K562 (cell line): ENCODE data around the gene DPPA2. TPM values are rescaled to one million over a fixed set of nuclear protein-coding genes. Genes with fewer than 3 reads are reported as not detected.

Source experiments
- ATAC-seq: fragments of 200-7000 bp; cut with Tn5 transposase; 3 replicates; pipeline ENCODE4 v1.9.1; 2020; ENCODE audit warnings: moderate library complexity
- BruUV-seq: library from RNA; stranded (reverse); fragments of 400-500 nt; replicated peaks from 2 replicates; lab custom pipeline; 2021; lab: Mats Ljungman, UMichigan
- CTCF ChIA-PET: fragments of 300-600 bp; formaldehyde crosslinking; extraction: SDS; loops from one replicate; lab custom pipeline; 2021; ENCODE audit warnings: low intra/inter-chr PET ratio; lab: Yijun Ruan, JAX
- POLR2A ChIA-PET: fragments of 300-600, 350-650 bp; sonication (Branson Sonifier 250); formaldehyde crosslinking; extraction: SDS; loops from one replicate; lab custom pipeline; 2021; ENCODE audit warnings: antibody characterized with exemption, inconsistent platforms; lab: Yijun Ruan, JAX
- DNase-seq, 4 experiments: peaks; one replicate each; pipeline versions ENCODE4 v3.0.0 to v3.0.0-alpha.2; 2011 to 2018; ENCODE audit warnings: low spot score in 3 of 4, mixed read lengths in 3 of 4; ENCODE audit errors: extremely low read depth in 1 of 4
- FAIRE-seq: peaks from 2 replicates; lab custom pipeline; 2011; peaks lifted over from hg19 to GRCh38; lab: Jason Lieb, UNC
- H2AFZ ChIP-seq: 2 replicates; pipeline ENCODE4 v1.6.0; 2011; ENCODE audit warnings: low read depth, low read length, control low read depth, inconsistent platforms
- H3K27ac ChIP-seq: fragments of 200-600 bp; 3 replicates; pipeline ENCODE4 v1.8.0; 2011; ENCODE audit warnings: low read depth, mild to moderate bottlenecking, control low read depth, inconsistent platforms, low read length, moderate library complexity, mixed read lengths; ENCODE audit errors: extremely low read depth
- H3K27me3 ChIP-seq, 2 experiments: fragments of 300-600 bp in 1 of 2; 2 replicates in 1 of 2; 3 replicates in 1 of 2; pipeline versions ENCODE4 v1.6.0 to v1.8.0; 2011; ENCODE audit warnings: inconsistent platforms in 2 of 2, low read length in 2 of 2, mild to moderate bottlenecking in 1 of 2, mixed read lengths in 1 of 2, moderate library complexity in 1 of 2; ENCODE audit not compliant: control insufficient read depth in 2 of 2, insufficient read depth in 2 of 2
- H3K36me3 ChIP-seq: fragments of 300-600 bp; 3 replicates; pipeline ENCODE4 v1.8.0; 2011; ENCODE audit warnings: mild to moderate bottlenecking, low read length, inconsistent platforms; ENCODE audit not compliant: control insufficient read depth, insufficient read depth
- H3K4me1 ChIP-seq, 2 experiments: fragments of 200-600 bp in 1 of 2; replicated peaks in 1 of 2; 2 replicates in 1 of 2; 3 replicates in 1 of 2; pipeline versions ENCODE4 v1.5.1 to v1.8.0; 2011; ENCODE audit warnings: inconsistent platforms in 2 of 2, low read length in 2 of 2, mild to moderate bottlenecking in 1 of 2, mixed read lengths in 1 of 2, moderate library complexity in 1 of 2; ENCODE audit not compliant: control insufficient read depth in 2 of 2, insufficient read depth in 2 of 2
- H3K4me2 ChIP-seq: 2 replicates; pipeline ENCODE4 v1.6.1; 2011; ENCODE audit warnings: low read length, control low read depth, inconsistent platforms, mixed read lengths; ENCODE audit not compliant: insufficient read depth
- H3K4me3 ChIP-seq: fragments of 200-600 bp; sonication (generic), shearing (Covaris generic); 2 replicates; pipeline ENCODE4 v1.5.1; 2016; ENCODE audit warnings: control low read depth, inconsistent platforms
- H3K79me2 ChIP-seq: fragments of 200-600 bp; 3 replicates; pipeline ENCODE4 v1.8.0; 2011; ENCODE audit warnings: low read length, inconsistent platforms; ENCODE audit not compliant: control insufficient read depth, insufficient read depth
- H3K9ac ChIP-seq, 2 experiments: 2 replicates each; pipeline versions ENCODE4 v1.6.0 to v1.6.1; 2011; ENCODE audit warnings: low read depth in 2 of 2, low read length in 2 of 2, control low read depth in 1 of 2, inconsistent platforms in 1 of 2, mild to moderate bottlenecking in 1 of 2, mixed read lengths in 1 of 2; ENCODE audit not compliant: insufficient read depth in 1 of 2
- H3K9me1 ChIP-seq: one replicate; pipeline ENCODE4 v1.6.0; 2011; ENCODE audit warnings: inconsistent platforms, mild to moderate bottlenecking, low read length, moderate library complexity; ENCODE audit not compliant: control insufficient read depth, insufficient read depth
- H3K9me3 ChIP-seq: replicated peaks from 2 replicates; pipeline ENCODE4 v1.5.1; 2011; ENCODE audit warnings: low read depth, low read length, inconsistent platforms; ENCODE audit not compliant: control insufficient read depth, insufficient read depth
- H4K20me1 ChIP-seq: replicated peaks from 2 replicates; pipeline ENCODE4 v1.6.1; 2011; ENCODE audit warnings: low read length, inconsistent platforms, mixed read lengths; ENCODE audit not compliant: control insufficient read depth, insufficient read depth
- KLF16 ChIP-seq: IDR thresholded peaks from 2 replicates; pipeline ENCODE4 v1.6.1; 2016; ENCODE audit warnings: antibody characterized with exemption
- NEUROD1 ChIP-seq: fragments of 150-350 bp; IDR thresholded peaks from 2 replicates; pipeline ENCODE4 v1.6.1; 2014; ENCODE audit warnings: borderline replicate concordance, low read length, low read depth; ENCODE audit not compliant: partially characterized antibody
- NFYB ChIP-seq: IDR thresholded peaks from 2 replicates; pipeline ENCODE4 v1.6.1; 2011; ENCODE audit warnings: mild to moderate bottlenecking, moderate library complexity; ENCODE audit not compliant: insufficient read length; ENCODE audit errors: extremely low read depth
- POLR2H ChIP-seq: IDR thresholded peaks from 2 replicates; pipeline ENCODE4 v1.6.1; 2016; ENCODE audit warnings: missing genetic modification characterization, low read depth, mild to moderate bottlenecking, control low read depth, missing compliant biosample characterization, moderate library complexity
- RBM22 ChIP-seq: fragments of 200-400 bp; formaldehyde crosslinking; IDR thresholded peaks from 2 replicates; pipeline ENCODE4 v1.6.1; 2018; ENCODE audit warnings: low read length, low read depth; ENCODE audit not compliant: poor library complexity, severe bottlenecking
- SMAD1 ChIP-seq: fragments of 150-350 bp; IDR thresholded peaks from 2 replicates; pipeline ENCODE4 v1.6.1; 2014; ENCODE audit warnings: low read length, low read depth; ENCODE audit not compliant: partially characterized antibody
- SMARCB1 ChIP-seq: IDR thresholded peaks from 2 replicates; pipeline ENCODE4 v1.6.1; 2011; ENCODE audit warnings: improper control_type of control experiment, low read depth; ENCODE audit not compliant: insufficient read length
- SOX6 ChIP-seq: fragments of 450-650 bp; IDR thresholded peaks from 2 replicates; pipeline ENCODE4 v1.6.1; 2014; ENCODE audit warnings: mild to moderate bottlenecking
- SP1 ChIP-seq: sonication (generic); formaldehyde crosslinking; IDR thresholded peaks from 2 replicates; pipeline ENCODE4 v1.8.1; 2022; ENCODE audit warnings: mild to moderate bottlenecking, missing genetic modification reagents
- ZC3H11A ChIP-seq: IDR thresholded peaks from 2 replicates; pipeline ENCODE4 v1.6.1; 2012; ENCODE audit warnings: low read depth, low read length, improper control_type of control experiment
- ZFP30 ChIP-seq: fragments of 250-450 bp; sonication (Bioruptor Pico); IDR thresholded peaks from 2 replicates; pipeline ENCODE4 v1.8.0; 2022; ENCODE audit warnings: moderate library complexity, mild to moderate bottlenecking, inconsistent platforms, borderline replicate concordance
- ZNF75A ChIP-seq: fragments of 450-650 bp; formaldehyde crosslinking; IDR thresholded peaks from 2 replicates; pipeline ENCODE4 v1.4.0; 2020; ENCODE audit warnings: mild to moderate bottlenecking
- WGBS: fragments of 100-300 bp; shearing (Covaris generic); methylation state at CpG from one replicate; pipeline ENCODE4 v1.1.6; 2016; ENCODE audit warnings: low coverage, mixed read lengths; ENCODE audit not compliant: insufficient coverage; ENCODE audit errors: missing lambda C conversion rate; 5-methylcytosine and 5-hydroxymethylcytosine counted together
- in situ Hi-C: fragments of 300-500 bp; cut with MboI; formaldehyde crosslinking; loops from 4 replicates; pipeline ENCODE4 v1.15.0; 2018; ENCODE audit warnings: inconsistent platforms, mixed read lengths
- intact Hi-C: fragments of 100-400 bp; cut with micrococcal nuclease; formaldehyde crosslinking; loops from 2 replicates; pipeline ENCODE4 v1.14.2; 2022
- polyA plus RNA-seq, 8 experiments: library from polyadenylated mRNA; depleted of rRNA in 4 of 8; stranded (reverse) in 5 of 8; unstranded in 3 of 8; fragments of >200 nt; fragmentation: Nextera tagmentation in 2 of 8; fragmentation: Illumina TruSeq in 1 of 8; extraction: Ambion mirVana in 2 of 8; extraction: Trizol in 1 of 8; gene quantifications; 2 replicates each; pipeline versions ENCODE4 v1.2.1 to v1.2.3, GENCODE V29; 2011 to 2014; ENCODE audit warnings: inconsistent platforms in 1 of 8, missing spikeins in 1 of 8
- total RNA-seq, 7 experiments: library from RNA; depleted of rRNA in 6 of 7; stranded (reverse); fragments of >200 nt in 6 of 7; fragmentation: Illumina TruSeq in 2 of 7; extraction: Trizol in 2 of 7; gene quantifications; 2 replicates each; pipeline versions ENCODE4 v1.2.1 to v1.2.3, GENCODE V29; 2011 to 2021; ENCODE audit warnings: low replicate concordance in 1 of 7
- TF ChIP-seq, protein P1 (sequence below): fragments of 250-450 bp; sonication (Bioruptor Pico); IDR thresholded peaks from 2 replicates; pipeline ENCODE4 v1.5.0; 2020; ENCODE audit warnings: mild to moderate bottlenecking
- TF ChIP-seq, protein P2 (sequence below): sonication (generic); formaldehyde crosslinking; IDR thresholded peaks from 2 replicates; pipeline ENCODE4 v1.8.0; 2022; ENCODE audit warnings: missing genetic modification reagents, mild to moderate bottlenecking, borderline replicate concordance
- TF ChIP-seq, protein P3 (sequence below): sonication (generic); formaldehyde crosslinking; IDR thresholded peaks from 2 replicates; pipeline ENCODE4 v1.9.0; 2022; ENCODE audit warnings: mild to moderate bottlenecking, missing genetic modification reagents
- TF ChIP-seq, protein P4 (sequence below): fragments of 450-650 bp; formaldehyde crosslinking; IDR thresholded peaks from 2 replicates; pipeline ENCODE4 v1.4.0; 2020; ENCODE audit warnings: mild to moderate bottlenecking

Gene DPPA2
- total and polyA plus RNA-seq, 9 of the 15 experiments (the other 6 are each of a cell fraction or from before 2014, with no cell fraction given), result 0.04 TPM; not detected in 8

DNA sequence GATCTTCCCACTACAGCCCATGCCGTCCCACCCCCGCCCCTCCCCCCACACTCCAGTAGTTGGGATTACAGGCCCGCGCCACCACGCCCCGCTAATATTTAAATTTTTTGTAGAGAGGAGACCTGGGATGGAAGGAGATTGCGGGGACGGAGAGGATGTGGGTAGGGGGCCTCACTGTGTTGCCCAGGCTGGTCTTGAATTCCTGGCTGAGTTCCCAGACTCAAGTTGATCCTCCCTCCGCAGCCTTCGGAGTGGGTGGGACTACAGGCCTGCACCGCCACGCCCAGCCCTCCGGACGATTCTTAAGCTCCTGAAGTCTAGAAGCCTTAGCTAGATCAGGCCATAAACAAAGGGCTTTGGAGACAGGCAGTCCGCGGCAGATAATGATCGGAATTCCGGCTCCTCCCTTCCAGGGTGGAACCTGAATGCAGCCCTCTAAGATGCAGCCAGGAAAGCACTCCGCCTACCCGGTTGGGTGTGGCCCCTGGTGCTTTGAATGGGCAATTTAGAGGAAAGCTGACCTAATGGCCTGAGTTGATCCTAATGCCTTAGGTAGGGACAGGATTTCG, at the start of gene DPPA2 (continued):
- TF ChIP-seq SOX6 (peak; percentile 13; the same call in 1 of the 2 replicates), NEUROD1 (no peak)

DNA sequence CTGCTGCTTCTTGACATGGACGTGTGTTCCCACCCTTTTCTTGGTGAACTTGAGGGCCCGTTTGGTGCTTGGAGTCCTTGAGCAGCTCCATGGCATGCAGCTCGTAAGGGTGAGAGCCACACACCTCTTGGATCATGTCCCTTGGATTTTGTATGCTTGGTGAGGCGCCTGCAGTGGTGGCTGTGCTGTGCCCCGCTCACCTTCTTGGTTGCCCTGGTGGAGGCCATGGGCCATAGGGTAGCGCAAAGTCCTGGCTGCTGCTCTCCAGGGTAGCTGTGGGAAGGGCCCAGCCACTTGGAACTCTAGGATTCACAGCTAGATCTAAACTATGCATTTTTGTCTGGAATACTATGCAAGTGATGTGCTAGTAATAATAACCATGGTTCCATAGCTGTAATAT, 47.8 kb upstream of the DPPA2 start:
- intact Hi-C loops, result no loop called here
- Histone ChIP-seq H3K27ac (no peak overlapping the region), H3K9ac (no peak overlapping the region), H3K4me1 (no peaks in the 10 kb centered on the region), H3K4me2 (no peak overlapping the region), H3K36me3 (no peaks in the 10 kb centered on the region), H3K9me1 (no peaks in the 10 kb centered on the region), H3K79me2 (no peaks in the 10 kb centered on the region), H3K4me3 (no peak overlapping the region), H4K20me1 (no peaks in the 10 kb centered on the region), H3K9me3 (no peaks in the 10 kb centered on the region), H2AFZ (no peak overlapping the region), H3K27me3 (no peaks in the 10 kb centered on the region)
- ChIA-PET CTCF (no interaction called here), POLR2A (no interaction called here)
- DNase-seq, result no peak
- no TSS peak for BruUV-seq
- FAIRE-seq, result no peak
- no peak for ATAC-seq
- 0% methylated on average over 3 of the region's 6 CpGs for WGBS
- in situ Hi-C loops, result no loop called here
- TF ChIP-seq POLR2H (tag) (no peak), SMARCB1 (no peak), SP1 (no peak), NFYB (no peak), ZC3H11A (no peak), ZNF75A (CRISPR knock-in tag) (no peak), KLF16 (no peak), ZFP30 (CRISPR knock-in tag) (no peak), RBM22 (no peak), SMAD1 (no peak)
- TF ChIP-seq, protein P1, sequence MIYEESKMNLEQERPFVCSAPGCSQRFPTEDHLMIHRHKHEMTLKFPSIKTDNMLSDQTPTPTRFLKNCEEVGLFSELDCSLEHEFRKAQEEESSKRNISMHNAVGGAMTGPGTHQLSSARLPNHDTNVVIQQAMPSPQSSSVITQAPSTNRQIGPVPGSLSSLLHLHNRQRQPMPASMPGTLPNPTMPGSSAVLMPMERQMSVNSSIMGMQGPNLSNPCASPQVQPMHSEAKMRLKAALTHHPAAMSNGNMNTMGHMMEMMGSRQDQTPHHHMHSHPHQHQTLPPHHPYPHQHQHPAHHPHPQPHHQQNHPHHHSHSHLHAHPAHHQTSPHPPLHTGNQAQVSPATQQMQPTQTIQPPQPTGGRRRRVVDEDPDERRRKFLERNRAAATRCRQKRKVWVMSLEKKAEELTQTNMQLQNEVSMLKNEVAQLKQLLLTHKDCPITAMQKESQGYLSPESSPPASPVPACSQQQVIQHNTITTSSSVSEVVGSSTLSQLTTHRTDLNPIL (CRISPR knock-in tag), result no peak
- TF ChIP-seq, protein P2, sequence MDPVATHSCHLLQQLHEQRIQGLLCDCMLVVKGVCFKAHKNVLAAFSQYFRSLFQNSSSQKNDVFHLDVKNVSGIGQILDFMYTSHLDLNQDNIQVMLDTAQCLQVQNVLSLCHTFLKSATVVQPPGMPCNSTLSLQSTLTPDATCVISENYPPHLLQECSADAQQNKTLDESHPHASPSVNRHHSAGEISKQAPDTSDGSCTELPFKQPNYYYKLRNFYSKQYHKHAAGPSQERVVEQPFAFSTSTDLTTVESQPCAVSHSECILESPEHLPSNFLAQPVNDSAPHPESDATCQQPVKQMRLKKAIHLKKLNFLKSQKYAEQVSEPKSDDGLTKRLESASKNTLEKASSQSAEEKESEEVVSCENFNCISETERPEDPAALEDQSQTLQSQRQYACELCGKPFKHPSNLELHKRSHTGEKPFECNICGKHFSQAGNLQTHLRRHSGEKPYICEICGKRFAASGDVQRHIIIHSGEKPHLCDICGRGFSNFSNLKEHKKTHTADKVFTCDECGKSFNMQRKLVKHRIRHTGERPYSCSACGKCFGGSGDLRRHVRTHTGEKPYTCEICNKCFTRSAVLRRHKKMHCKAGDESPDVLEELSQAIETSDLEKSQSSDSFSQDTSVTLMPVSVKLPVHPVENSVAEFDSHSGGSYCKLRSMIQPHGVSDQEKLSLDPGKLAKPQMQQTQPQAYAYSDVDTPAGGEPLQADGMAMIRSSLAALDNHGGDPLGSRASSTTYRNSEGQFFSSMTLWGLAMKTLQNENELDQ (CRISPR knock-in tag), result no peak
- TF ChIP-seq, protein P3, sequence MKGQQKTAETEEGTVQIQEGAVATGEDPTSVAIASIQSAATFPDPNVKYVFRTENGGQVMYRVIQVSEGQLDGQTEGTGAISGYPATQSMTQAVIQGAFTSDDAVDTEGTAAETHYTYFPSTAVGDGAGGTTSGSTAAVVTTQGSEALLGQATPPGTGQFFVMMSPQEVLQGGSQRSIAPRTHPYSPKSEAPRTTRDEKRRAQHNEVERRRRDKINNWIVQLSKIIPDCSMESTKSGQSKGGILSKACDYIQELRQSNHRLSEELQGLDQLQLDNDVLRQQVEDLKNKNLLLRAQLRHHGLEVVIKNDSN (CRISPR knock-in tag), result no peak
- TF ChIP-seq, protein P4, sequence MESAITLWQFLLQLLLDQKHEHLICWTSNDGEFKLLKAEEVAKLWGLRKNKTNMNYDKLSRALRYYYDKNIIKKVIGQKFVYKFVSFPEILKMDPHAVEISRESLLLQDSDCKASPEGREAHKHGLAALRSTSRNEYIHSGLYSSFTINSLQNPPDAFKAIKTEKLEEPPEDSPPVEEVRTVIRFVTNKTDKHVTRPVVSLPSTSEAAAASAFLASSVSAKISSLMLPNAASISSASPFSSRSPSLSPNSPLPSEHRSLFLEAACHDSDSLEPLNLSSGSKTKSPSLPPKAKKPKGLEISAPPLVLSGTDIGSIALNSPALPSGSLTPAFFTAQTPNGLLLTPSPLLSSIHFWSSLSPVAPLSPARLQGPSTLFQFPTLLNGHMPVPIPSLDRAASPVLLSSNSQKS (CRISPR knock-in tag), result no peak
